Dendritic cell treated with granulocyte-macrophage colony-stimulating factor and Interleukin-4, amounts not matched to agents 40 ng/mL and 50 ng/mL, for 4 days (primary cell): ENCODE data around the gene KTI12.
A peak's percentile ranks its signal among the peaks of the same experiment; 100 is the strongest.
"Not testable (repeated sequence)": the region's sequence is repeated elsewhere in the genome, so short reads cannot be mapped to it uniquely, and the experiment has no call there.

Source experiments
- H3K27ac Mint-ChIP-seq: one replicate; pipeline ENCODE4 v1.8.0; 2022; ENCODE audit warnings: mild to moderate bottlenecking, mixed read lengths
- H3K27me3 Mint-ChIP-seq: one replicate; pipeline ENCODE4 v1.8.0; 2022; ENCODE audit warnings: mild to moderate bottlenecking, mixed read lengths
- H3K36me3 Mint-ChIP-seq: one replicate; pipeline ENCODE4 v1.8.0; 2022; ENCODE audit warnings: low read depth, mixed read lengths
- H3K4me1 Mint-ChIP-seq: one replicate; pipeline ENCODE4 v1.8.0; 2022; ENCODE audit warnings: low read depth, mixed read lengths
- H3K4me3 Mint-ChIP-seq: one replicate; pipeline ENCODE4 v1.8.0; 2022; ENCODE audit warnings: mild to moderate bottlenecking, moderate library complexity, mixed read lengths
- H3K9me3 Mint-ChIP-seq: one replicate; pipeline ENCODE4 v1.8.0; 2022; ENCODE audit warnings: mixed read lengths
- intact Hi-C: fragments of 100-400 bp; cut with micrococcal nuclease; formaldehyde crosslinking; loops from one replicate; pipeline ENCODE4 v1.15.0; 2022

The KTI12 gene

DNA sequence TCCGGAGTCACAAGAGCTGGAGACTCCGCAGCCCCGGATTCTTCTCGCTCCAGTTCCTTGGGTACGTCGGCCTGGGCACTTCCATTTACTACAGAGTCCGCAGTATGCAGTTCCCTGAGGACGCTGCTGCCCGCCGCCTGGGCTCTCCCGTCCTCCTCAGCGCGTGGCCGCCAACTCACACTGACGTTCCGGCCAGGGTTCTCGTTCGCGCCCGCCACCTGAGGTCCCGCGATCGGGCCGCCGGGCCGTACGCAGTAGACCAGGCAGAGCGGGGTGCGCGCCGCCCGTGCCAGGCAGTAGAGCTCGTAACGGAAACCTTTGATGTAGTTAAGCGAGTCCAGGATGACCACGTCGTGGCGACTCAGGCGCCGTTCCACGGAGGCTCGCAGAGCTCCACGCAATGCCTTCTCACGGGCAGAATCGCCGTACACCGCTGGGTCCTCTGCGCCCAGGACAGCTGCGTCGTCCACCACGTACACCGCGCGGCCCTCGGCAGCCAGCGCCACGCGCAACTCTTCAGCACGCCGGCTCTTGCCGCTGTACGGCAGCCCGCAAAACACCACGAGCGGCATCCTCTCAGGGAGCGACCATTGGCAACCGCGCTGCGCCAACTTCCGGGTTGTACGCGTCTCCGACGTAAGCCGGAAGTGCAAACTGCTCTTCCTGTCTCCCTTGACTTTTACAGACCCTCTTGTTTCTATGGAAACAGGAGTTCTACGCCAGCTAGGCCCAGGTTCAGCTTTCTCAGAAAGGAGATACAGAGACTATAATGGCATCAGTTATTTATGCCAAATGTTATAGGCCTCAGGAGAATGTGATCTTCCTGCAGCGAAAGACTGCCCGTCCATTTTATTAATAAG is at the start of gene KTI12:
Gene KTI12, minus strand, starts transcription at position 621 of the 860 bp plus-strand sequence. Its CDS starts 49 bp downstream, at position 572.
- peak within 1 kb of the TSS; percentile 93 for H3K4me3 Mint-ChIP-seq
- H3K9me3 Mint-ChIP-seq: no peaks in the 10 kb centered on the region
- peaks cover 26% of the 10 kb centered on the region for H3K4me1 Mint-ChIP-seq
- H3K36me3 Mint-ChIP-seq: peaks cover 54% of the 10 kb centered on the region
- no peaks in the 10 kb centered on the region for H3K27me3 Mint-ChIP-seq
- intact Hi-C loops: loop anchor here (1.0 kb wide), 1 partner anchor 22 kb away; the partner anchor contains the start of gene TXNDC12
- H3K27ac Mint-ChIP-seq: peak within 1 kb of the TSS; percentile 97

DNA sequence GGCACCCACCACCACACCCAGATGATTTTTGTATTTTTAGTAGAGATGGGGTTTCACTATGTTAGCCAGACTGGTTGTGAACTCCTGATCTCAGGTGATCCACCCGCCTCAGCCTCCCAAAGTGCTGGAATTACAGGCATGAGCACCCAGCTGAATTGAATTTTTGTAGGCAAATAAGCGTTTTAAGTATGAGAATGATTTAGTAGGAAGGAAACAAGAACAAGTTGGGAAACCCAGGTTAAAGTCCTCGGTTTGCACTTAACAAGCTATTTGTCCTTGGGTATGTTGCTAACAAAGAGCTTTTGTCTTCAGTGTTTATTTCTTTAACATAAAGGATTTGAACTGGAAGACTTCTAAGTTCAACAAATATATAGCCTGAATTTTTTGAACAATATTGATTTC is 46.4 kb upstream of the KTI12 start:
- H3K27ac Mint-ChIP-seq: no peak overlapping the region
- H3K36me3 Mint-ChIP-seq: peaks cover 68% of the 10 kb centered on the region
- no peak overlapping the region for H3K4me3 Mint-ChIP-seq
- intact Hi-C loops: no loop called here
- no peaks in the 10 kb centered on the region for H3K27me3 Mint-ChIP-seq
- H3K9me3 Mint-ChIP-seq: no peaks in the 10 kb centered on the region
- peaks cover 10% of the 10 kb centered on the region for H3K4me1 Mint-ChIP-seq

GRCh38 chr1:52077277-52077676 is 43.7 kb upstream of the KTI12 start:
- H3K9me3 Mint-ChIP-seq, intact Hi-C loops, H3K27me3 Mint-ChIP-seq, H3K4me3 Mint-ChIP-seq, H3K4me1 Mint-ChIP-seq, H3K27ac Mint-ChIP-seq: not testable (repeated sequence)
- H3K36me3 Mint-ChIP-seq: peaks cover 74% of the 10 kb centered on the region

DNA sequence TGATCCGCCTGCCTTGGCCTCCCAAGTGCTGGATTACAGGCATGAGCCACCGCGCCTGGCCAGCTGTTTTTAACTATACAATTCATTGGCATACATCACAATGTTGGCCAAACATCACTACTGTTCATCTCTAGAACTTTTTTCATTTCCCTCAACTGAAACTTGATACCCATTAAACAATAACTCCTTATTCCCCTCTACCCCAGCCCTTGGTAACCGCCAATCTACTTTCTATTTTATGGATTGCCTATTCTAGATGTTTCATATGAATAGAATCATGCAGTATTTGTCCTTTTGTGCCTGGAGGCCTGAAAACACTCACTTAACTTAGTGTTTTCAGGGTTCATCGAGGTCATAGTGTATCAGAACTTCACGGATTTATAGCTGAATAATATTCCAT is 38.7 kb upstream of the KTI12 start:
- peaks cover 11% of the 10 kb centered on the region for H3K4me1 Mint-ChIP-seq
- H3K4me3 Mint-ChIP-seq: no peak overlapping the region
- H3K27ac Mint-ChIP-seq: no peak overlapping the region
- peaks cover 84% of the 10 kb centered on the region for H3K36me3 Mint-ChIP-seq
- H3K27me3 Mint-ChIP-seq: no peaks in the 10 kb centered on the region
- H3K9me3 Mint-ChIP-seq: no peaks in the 10 kb centered on the region
- intact Hi-C loops: no loop called here

- no peaks in the 10 kb centered on the region for H3K27me3 Mint-ChIP-seq
- no peaks in the 10 kb centered on the region for H3K9me3 Mint-ChIP-seq
- H3K4me1 Mint-ChIP-seq: peaks cover 11% of the 10 kb centered on the region
- intact Hi-C loops: no loop called here
- H3K27ac Mint-ChIP-seq: no peak overlapping the region
- H3K36me3 Mint-ChIP-seq: peaks cover 84% of the 10 kb centered on the region
- H3K4me3 Mint-ChIP-seq: no peak overlapping the region
Observed at GRCh38 chr1:52070704-52071103, 37.1 kb upstream of the KTI12 start.

GRCh38 chr1:52063192-52063591 is 29.6 kb upstream of the KTI12 start:
- Mint-ChIP-seq H3K27me3 (no peaks in the 10 kb centered on the region), H3K9me3 (no peaks in the 10 kb centered on the region), H3K4me1 (peaks cover 12% of the 10 kb centered on the region), H3K36me3 (peaks cover 89% of the 10 kb centered on the region), H3K27ac (peak overlapping the region; percentile 39), H3K4me3 (no peak overlapping the region)
- intact Hi-C loops: no loop called here

DNA sequence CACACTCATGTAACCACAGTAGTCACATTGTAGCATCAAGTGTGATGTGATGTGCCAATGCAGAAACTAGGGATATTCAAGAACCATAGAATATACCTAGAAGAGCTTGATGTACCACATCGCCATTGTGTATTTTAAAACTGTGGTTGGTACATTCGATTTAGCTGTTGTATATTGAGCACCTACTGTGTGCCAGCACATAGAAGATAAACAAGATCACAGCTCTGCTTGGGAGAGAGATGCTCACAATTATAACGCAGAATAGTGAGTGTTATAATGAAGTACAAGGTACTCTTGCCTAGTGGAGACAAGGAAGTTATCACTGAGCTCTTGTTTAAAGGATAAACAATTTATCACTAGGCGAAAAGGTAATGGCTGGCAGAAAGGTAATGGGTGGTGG is 27.2 kb upstream of the KTI12 start:
- no peaks in the 10 kb centered on the region for H3K9me3 Mint-ChIP-seq
- H3K4me3 Mint-ChIP-seq: no peak overlapping the region
- H3K36me3 Mint-ChIP-seq: peaks cover 73% of the 10 kb centered on the region
- H3K27ac Mint-ChIP-seq: no peak overlapping the region
- H3K27me3 Mint-ChIP-seq: no peaks in the 10 kb centered on the region
- intact Hi-C loops: no loop called here
- H3K4me1 Mint-ChIP-seq: peaks cover 28% of the 10 kb centered on the region

DNA sequence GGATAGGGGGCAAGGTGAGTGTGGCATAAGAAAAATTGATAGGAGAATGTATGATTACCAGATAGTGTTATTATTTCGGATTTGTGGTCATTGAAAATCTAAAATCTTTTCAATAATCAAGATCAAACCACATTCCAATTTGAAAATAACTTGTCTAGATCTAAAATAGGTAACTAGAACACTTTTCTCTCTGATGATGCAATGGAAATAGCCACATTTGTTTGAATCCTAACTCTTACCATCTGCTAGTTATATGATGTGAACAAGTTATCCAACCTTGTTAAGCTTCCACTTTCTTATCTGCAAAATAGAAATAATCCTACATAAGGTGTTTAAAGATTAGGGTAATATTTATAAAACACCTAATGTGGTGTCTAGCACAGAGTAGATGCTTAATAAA is 26.3 kb upstream of the KTI12 start:
- no peaks in the 10 kb centered on the region for H3K27me3 Mint-ChIP-seq
- intact Hi-C loops: loop anchor here (5.0 to 10.0 kb wide), 2 partner anchors 305 to 342 kb away; partner anchors contain the start of genes CC2D1B, ORC1 and PRPF38A
- no peak overlapping the region for H3K4me3 Mint-ChIP-seq
- no peak overlapping the region for H3K27ac Mint-ChIP-seq
- peaks cover 72% of the 10 kb centered on the region for H3K36me3 Mint-ChIP-seq
- peaks cover 28% of the 10 kb centered on the region for H3K4me1 Mint-ChIP-seq
- no peaks in the 10 kb centered on the region for H3K9me3 Mint-ChIP-seq

DNA sequence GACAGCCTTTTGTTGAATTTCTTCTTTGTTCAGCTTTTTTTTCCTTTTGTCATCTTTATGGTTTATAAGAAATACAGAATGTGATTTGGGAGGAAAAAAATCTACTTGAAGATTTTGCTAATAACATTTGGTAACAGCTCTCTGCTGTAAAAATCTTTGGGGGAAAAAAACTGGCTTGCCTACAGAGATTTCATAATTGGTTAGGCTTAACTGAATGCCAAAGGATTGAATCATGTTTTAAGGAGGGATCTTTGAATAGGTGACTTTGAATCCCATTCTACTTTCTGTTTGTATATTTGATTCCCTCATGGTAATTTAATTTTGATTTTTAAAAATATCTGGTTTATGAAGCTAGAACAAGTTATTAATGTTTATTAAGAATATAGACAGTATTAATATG is 25.7 kb upstream of the KTI12 start:
- Mint-ChIP-seq H3K4me3 (no peak overlapping the region), H3K27me3 (no peaks in the 10 kb centered on the region), H3K36me3 (peaks cover 76% of the 10 kb centered on the region), H3K9me3 (no peaks in the 10 kb centered on the region), H3K27ac (peak overlapping the region; percentile 18), H3K4me1 (peaks cover 32% of the 10 kb centered on the region)
- intact Hi-C loops: loop anchor here (5.0 to 10.0 kb wide), 2 partner anchors 305 to 343 kb away; partner anchors contain the start of genes CC2D1B, ORC1 and PRPF38A

- Mint-ChIP-seq H3K9me3 (no peaks in the 10 kb centered on the region), H3K4me3 (peak overlapping the region; percentile 99), H3K36me3 (peaks cover 74% of the 10 kb centered on the region), H3K27me3 (no peaks in the 10 kb centered on the region), H3K4me1 (peaks cover 45% of the 10 kb centered on the region), H3K27ac (peak overlapping the region; percentile 90)
- intact Hi-C loops: loop anchor here (2.0 to 10.0 kb wide), 3 partner anchors 179 to 344 kb away; partner anchors contain the start of genes CC2D1B, NRDC, ORC1 and PRPF38A
Observed at GRCh38 chr1:52057876-52058415, 24.3 kb upstream of the KTI12 start.

- Mint-ChIP-seq H3K9me3 (no peaks in the 10 kb centered on the region), H3K4me3 (peak overlapping the region; percentile 99), H3K36me3 (peaks cover 74% of the 10 kb centered on the region), H3K27me3 (no peaks in the 10 kb centered on the region), H3K27ac (peak overlapping the region; percentile 90), H3K4me1 (peaks cover 51% of the 10 kb centered on the region)
- intact Hi-C loops: loop anchor here (2.0 to 10.0 kb wide), 3 partner anchors 178 to 345 kb away; partner anchors contain the start of genes CC2D1B, NRDC, ORC1 and PRPF38A
Observed at GRCh38 chr1:52057255-52057654, 23.6 kb upstream of the KTI12 start.

- H3K27me3 Mint-ChIP-seq: no peaks in the 10 kb centered on the region
- no peaks in the 10 kb centered on the region for H3K9me3 Mint-ChIP-seq
- peaks cover 74% of the 10 kb centered on the region for H3K36me3 Mint-ChIP-seq
- intact Hi-C loops: loop anchor here (2.0 to 10.0 kb wide), 3 partner anchors 178 to 345 kb away; partner anchors contain the start of genes CC2D1B, NRDC, ORC1 and PRPF38A
- peak overlapping the region; percentile 90 for H3K27ac Mint-ChIP-seq
- peak overlapping the region; percentile 99 for H3K4me3 Mint-ChIP-seq
- H3K4me1 Mint-ChIP-seq: peaks cover 53% of the 10 kb centered on the region
Observed at GRCh38 chr1:52056937-52057231, 23.3 kb upstream of the KTI12 start.

DNA sequence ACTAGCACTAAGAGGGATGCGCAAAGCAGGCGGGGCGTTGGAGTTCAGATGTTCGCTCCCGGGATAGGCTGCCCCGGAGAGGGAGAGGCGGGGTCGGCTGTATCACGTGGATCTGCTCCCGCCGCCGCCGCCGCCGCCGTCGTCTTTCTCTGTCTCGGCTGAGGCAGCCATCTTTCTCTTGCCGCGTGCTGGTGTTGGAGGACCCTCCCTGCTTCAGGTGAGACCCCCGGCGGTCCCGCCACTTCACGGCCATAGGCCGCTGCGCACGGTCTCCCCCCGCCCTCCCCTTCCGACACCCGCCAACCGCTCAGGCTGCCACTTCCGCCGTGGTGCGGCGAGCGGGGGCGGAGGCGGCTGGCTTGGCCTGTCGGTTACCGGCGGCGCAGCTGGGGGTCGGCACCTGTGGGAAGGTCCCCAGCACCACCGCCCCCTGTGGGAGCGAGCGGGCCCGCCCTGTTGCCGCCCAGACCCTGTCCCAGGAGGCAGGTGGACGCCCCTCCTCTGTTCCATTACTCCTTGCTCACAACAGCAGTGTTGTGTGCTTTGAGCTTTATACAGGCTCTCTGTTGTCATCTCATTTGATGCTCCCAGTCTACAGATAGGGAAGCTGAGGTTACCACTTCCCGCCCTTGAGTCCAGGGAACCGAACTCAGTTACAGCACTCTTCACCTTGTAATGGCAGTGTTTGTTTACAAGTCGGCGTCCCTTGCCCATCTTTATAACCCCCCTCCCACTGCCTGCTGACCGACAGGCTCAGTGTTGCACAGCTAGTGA is 22.7 kb upstream of the KTI12 start, which contains the start of gene BTF3L4:
Gene BTF3L4, plus strand, starts transcription at position 133 of the 774 bp plus-strand sequence. CDS start 3,553 bp downstream, outside the sequence.
- Mint-ChIP-seq H3K36me3 (peaks cover 74% of the 10 kb centered on the region), H3K4me1 (peaks cover 53% of the 10 kb centered on the region), H3K9me3 (no peaks in the 10 kb centered on the region), H3K27ac (peak within 1 kb of the TSS; percentile 90), H3K27me3 (no peaks in the 10 kb centered on the region), H3K4me3 (peak within 1 kb of the TSS; percentile 99)
- intact Hi-C loops: loop anchor here (2.0 to 10.0 kb wide), 3 partner anchors 178 to 346 kb away; partner anchors contain the start of genes CC2D1B, NRDC, ORC1 and PRPF38A
